GM19397 (cell line): Measurements from ENCODE around the gene DRC3.

ENCODE experiments used
- ATAC-seq: cut with Tn5 transposase; IDR thresholded peaks from one replicate; pipeline ENCODE4 v1.9.1; 2021; ENCODE audit warnings: mild to moderate bottlenecking, moderate library complexity; ENCODE audit not compliant: unreplicated experiment

Gene DRC3

DNA sequence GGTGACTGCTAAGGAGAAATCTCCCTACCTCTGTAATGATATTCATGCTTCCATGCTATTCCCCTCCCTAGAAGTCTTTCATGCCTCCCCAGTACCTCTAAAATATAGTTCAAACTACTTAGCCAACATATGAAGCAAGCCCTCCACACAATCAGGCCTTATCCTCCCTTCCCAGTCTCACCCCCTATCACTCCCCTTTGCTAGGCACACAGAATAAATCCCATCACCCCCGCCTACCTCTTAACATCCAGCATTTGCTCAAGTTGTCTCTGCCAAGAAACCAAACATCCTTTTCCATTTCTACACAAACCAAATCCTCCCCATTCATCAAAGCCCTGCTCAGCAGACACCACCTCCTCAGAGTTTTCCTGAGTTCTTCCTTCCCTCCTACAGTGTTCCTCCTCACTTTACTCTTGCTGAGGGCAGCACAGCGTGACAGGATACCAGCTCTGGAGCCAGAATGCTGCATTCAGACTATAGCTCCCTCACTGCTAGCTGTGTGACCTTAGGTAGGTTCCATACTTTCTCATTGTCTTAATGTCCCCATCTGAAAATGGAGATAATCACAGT, 7.4 kb upstream of the DRC3 start:
- no peak for ATAC-seq

DNA sequence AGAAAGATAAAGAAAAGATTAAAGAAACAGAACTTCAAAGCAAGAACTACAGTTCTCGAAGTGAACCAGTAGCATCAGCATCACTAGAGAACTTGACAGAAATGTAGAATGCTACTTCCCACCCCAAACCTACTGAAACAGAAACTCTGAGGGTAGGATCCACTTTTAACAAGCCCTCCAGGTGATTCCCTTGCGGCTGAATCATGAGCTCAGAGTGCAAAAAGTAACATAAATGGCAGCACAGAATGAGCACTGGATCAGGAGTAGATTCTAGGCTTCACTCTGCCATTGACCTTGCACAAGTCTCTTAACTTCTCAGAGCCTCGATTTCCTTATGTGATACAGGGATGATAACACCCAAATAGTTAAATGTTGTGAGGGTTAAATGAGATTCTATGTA, 6.3 kb upstream of the DRC3 start:
- no peak for ATAC-seq

DNA sequence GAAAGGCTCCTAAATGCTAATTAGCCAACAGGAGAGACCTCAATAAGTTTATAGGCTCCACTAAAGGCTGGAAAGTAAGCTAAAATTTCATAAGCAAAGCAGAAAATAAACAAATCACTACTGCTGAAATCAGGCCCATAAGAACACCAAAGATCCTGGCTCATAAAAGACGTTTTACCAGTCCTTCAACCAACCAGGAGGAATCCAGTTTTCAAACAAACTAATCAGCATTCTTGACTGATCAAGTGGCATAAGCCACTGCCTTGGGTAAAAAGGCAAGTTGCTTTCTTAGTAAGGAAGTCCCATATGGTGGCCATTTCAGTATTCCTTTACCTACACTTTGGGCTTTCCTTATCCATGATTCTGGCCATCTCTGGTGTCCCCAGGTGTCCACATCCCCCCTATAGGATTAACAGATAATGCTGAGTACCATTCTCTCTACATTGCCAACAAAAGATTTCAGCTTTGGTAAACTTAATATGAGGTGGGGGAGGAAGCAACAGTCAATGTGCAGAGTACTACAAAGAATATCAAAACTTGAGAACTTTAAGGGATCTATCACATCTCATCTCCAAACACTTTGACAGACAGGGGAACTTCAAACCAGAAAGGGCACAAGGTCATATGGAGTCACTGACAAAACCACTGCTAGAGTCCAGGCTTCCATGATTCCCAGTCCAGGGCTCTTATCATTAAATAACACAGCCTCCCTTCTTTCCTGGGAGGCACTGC, 1.8 kb upstream of the DRC3 start:
- ATAC-seq = no peak

GRCh38 chr17:17971431-17972125, 1.1 kb upstream of the DRC3 start:
- ATAC-seq = no peak

DNA sequence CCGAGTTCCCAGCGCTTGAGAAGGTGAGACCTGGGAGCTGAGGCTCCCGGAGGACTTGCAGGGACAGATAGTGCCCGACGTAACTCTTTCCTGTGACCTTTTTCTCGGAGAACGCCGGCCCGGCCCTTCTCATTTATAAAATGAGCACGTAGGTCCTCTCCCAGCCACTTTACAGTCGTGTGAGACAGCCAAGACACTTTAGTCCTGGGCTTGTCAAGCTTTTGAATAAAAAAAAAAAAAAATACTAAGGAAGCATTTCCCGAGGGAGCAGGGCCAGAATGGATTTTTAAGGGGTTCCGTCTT, 241 bp downstream of the DRC3 start:
- ATAC-seq = no peak

- no peak for ATAC-seq
These were observed 2.8 kb downstream of the DRC3 start for GRCh38 chr17:17975436-17975835.

DNA sequence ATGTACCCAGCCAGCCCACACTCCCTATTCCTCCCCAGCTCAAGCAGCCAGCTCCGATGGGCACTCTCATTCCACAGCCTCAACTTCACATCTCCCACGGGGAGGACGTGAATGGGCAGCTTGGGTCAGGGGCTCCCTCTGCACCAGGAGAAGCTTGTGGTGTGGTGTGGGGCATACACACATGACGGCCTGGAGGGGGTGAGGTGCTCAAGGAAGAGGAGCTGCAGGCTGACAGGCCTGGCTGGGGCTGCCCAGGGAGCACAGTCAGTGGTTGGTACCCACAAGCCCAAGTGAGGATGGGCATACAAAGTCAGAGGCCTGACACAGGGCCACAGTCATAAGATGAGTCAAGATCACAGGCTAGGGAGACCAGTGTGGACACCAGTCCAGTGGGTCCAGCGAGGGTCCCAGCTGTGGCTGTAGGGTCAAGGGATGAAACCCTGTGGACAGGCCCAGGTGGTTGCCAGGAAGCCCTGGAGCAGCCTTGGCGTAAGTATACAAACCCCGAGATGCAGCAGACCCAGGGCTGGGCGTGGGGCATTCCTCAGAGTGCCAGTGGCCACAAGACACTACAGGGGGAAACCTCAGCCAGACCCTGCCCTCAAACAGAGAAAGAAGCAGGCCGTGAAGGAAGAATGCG, 4.4 kb downstream of the DRC3 start:
- no peak for ATAC-seq

GRCh38 chr17:17978481-17979424, 6.1 kb downstream of the DRC3 start:
- ATAC-seq = no peak

- no peak for ATAC-seq
These were observed 7.1 kb downstream of the DRC3 start for GRCh38 chr17:17979778-17980177.

GRCh38 chr17:17981330-17981729, 8.7 kb downstream of the DRC3 start:
- ATAC-seq = no peak

DNA sequence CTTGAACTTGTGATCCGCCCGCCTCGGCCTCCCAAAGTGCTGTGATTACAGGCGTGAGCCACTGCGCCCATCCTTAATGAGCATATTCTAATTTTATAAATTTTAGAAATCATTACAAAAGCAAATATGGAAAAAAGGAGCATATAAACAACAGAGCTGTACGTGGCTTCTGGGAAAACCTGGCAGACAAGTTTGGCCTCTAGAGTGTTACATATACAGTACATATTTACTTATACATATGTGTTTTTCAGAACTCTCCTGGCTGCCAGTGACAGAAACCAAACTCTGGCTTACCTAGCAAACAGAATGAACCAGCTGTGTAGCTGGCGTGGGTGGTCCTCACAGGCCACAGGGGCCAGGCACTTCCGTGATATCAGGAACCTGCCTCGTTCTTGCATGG, 10.1 kb downstream of the DRC3 start:
- ATAC-seq = no peak

- no peak for ATAC-seq
These were observed 10.7 kb downstream of the DRC3 start for GRCh38 chr17:17983376-17983775.

- ATAC-seq = no peak
These were observed 11.1 kb downstream of the DRC3 start for GRCh38 chr17:17983776-17984175.

DNA sequence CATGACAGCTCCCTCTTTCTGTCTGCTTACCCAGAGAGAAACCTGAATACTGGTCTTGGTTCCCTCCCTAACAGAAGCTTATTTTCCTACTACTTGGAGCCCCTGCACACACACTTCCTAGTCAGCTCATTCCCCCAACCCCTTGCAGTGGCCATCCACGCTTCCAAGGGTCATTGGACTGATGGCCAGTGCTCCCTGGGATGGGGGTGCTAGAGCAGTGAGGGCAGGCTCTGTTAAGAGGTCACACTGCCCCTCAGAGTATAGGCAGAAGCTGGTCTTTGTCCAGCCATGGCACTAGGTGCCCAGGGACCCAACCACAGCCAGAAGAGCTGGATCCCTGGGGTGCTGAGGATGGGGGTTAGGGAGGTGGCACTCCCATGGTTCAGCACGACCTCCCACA, 12.5 kb downstream of the DRC3 start:
- no peak for ATAC-seq

- ATAC-seq = no peak
These were observed 12.9 kb downstream of the DRC3 start for GRCh38 chr17:17985555-17985954.

GRCh38 chr17:17987187-17987896, 14.7 kb downstream of the DRC3 start:
- ATAC-seq = no peak

- ATAC-seq = no peak
These were observed 15.2 kb downstream of the DRC3 start for GRCh38 chr17:17987901-17988300.

DNA sequence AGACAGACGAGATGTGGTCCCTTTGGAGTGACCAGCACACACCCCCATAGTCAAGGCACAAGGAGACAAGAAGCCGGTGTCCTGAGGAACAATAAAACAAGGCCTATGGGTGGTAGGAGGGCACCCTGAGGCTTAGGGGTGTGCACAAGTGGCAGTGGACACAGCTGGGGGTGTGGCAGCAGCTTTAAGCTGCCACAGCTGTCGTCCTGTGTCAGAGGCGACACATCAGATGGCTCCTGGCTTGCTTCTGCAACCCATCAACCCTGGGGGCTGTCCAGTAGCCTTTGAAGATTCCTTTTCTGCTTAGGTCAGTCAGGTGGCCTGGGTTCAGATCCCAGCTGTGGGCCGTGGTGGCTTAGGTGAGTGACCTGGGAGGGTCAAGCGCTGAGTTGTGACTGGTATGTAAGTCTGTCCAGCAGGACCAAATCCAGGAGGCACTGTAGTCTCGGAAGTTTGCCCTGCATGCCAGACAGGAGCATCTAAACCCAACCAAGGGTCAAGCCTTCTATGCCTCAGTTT, 15.8 kb downstream of the DRC3 start:
- ATAC-seq = no peak

DNA sequence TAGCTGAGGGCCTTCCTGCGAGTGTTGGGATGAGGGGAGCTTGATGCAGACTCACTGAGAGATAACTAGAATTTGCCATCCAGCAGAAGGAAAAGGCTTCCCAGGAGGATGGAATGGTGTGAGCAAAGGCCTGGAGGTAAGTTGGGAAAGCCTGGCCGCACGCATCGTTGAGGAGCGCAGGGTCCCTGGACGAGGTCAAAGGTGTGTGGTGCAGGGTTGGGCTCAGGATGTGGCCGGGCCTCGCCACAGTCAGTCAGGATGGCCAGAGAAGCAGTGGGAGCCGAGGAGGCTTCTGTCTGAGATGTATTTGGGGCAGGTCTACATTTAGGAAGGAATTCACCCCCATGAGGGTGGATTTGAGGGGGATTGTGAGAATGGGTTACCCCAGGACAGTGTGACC, 16.4 kb downstream of the DRC3 start:
- ATAC-seq = no peak

DNA sequence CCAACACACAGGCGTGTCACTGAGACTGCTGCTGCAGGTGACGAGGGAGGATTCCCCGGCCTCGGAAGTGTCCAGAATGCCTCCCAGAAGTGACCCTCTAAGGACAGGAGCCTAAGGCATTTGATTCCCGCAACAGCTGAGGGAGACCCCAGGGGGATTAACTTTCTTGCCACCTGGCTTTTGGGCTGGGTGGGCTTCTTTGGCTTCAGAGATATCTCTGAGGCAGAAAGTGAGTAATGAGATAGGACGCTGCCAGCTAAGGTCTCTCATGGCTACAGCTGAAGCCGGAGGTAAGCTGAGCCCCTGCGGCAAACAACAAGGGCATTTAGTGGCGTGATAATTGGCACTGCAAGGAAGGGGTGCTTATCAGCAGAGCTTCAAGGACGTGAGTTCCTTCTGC, 17.0 kb downstream of the DRC3 start:
- no peak for ATAC-seq
